ENCODE results near the gene RIPOR1.

GRCh38 chr16:67481561-67482232, 46.9 kb upstream of the RIPOR1 start:
- no peak for TF ChIP-seq CTCF (IDR thresholded peaks at IDR 0.05; ENCODE audit: low read length)
- no peak for TF ChIP-seq EZH2 (IDR thresholded peaks at IDR 0.05; ENCODE audit: borderline replicate concordance, low read length)
